BE2C (cell line): ENCODE results near the gene PIPOX.
A peak's percentile ranks its signal among the peaks of the same experiment; 100 is the strongest.

Experiments used
- DNase-seq: peaks from one replicate; pipeline ENCODE4 v3.0.0-alpha.2; 2020
- H3K27me3 ChIP-seq: fragments of 250-450 bp; sonication (Bioruptor Pico); 2 replicates; pipeline ENCODE4 v1.5.1; 2020; ENCODE audit warnings: mild to moderate bottlenecking
- H3K36me3 ChIP-seq: fragments of 250-450 bp; sonication (Bioruptor Pico); 2 replicates; pipeline ENCODE4 v1.5.1; 2020; ENCODE audit warnings: mild to moderate bottlenecking
- H3K4me1 ChIP-seq: fragments of 250-450 bp; sonication (Bioruptor Pico); 2 replicates; pipeline ENCODE4 v1.5.1; 2020
- H3K4me3 ChIP-seq: 2 replicates; pipeline ENCODE4 v1.5.1; 2011; ENCODE audit warnings: low read depth, low read length
- H3K9me3 ChIP-seq: fragments of 250-450 bp; sonication (Bioruptor Pico); 2 replicates; pipeline ENCODE4 v1.5.1; 2020
- TF ChIP-seq, protein P1 (sequence below): IDR thresholded peaks from 2 replicates; pipeline ENCODE4 v1.5.1; 2012; ENCODE audit warnings: mild to moderate bottlenecking, low read depth, low read length

PIPOX gene

DNA sequence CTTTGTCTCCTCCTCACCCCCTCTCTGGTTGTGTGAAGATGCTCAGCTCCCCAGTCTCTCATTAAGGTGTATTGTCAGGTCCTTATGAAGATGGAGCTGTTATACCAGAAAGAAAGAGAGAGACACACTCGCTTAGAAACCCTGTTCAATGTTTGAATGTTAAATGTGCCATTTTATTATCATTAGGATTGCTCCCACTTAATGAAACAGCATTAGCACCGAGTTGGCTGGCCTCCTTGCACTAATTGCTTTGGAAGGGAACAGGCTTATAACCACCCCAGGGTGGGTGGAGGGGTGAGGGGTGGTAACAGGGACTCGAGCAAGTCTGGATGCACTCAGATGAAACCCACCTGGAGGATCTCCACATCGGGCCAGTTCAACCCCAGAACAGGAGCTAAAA is 14.4 kb downstream of the PIPOX start:
- no peaks in the 10 kb centered on the region for H3K27me3 ChIP-seq
- H3K4me1 ChIP-seq = peaks cover 25% of the 10 kb centered on the region
- TF ChIP-seq, protein P1, sequence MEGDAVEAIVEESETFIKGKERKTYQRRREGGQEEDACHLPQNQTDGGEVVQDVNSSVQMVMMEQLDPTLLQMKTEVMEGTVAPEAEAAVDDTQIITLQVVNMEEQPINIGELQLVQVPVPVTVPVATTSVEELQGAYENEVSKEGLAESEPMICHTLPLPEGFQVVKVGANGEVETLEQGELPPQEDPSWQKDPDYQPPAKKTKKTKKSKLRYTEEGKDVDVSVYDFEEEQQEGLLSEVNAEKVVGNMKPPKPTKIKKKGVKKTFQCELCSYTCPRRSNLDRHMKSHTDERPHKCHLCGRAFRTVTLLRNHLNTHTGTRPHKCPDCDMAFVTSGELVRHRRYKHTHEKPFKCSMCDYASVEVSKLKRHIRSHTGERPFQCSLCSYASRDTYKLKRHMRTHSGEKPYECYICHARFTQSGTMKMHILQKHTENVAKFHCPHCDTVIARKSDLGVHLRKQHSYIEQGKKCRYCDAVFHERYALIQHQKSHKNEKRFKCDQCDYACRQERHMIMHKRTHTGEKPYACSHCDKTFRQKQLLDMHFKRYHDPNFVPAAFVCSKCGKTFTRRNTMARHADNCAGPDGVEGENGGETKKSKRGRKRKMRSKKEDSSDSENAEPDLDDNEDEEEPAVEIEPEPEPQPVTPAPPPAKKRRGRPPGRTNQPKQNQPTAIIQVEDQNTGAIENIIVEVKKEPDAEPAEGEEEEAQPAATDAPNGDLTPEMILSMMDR = no peak
- no peaks in the 10 kb centered on the region for H3K9me3 ChIP-seq
- H3K36me3 ChIP-seq = no peaks in the 10 kb centered on the region
- DNase-seq = no peak
- H3K4me3 ChIP-seq = no peak overlapping the region

DNA sequence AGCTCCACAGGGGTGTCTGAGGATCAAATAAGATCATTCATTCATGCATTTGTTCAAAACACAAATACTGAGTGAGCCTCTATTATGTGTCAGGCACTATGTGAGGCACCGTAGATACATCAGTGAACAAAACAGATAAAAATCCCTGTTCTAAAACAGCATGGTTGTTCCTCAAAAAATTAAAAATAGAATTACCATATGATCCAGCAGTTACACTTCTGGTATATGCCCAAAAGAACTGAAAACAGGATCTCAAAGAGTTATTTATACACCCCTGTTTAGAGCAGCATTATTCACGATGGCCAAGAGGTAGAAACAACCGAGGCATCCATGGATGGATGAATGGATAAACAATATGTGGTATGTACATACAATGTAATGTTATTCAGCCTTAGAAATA is 15.4 kb downstream of the PIPOX start:
- H3K4me1 ChIP-seq = peaks cover 25% of the 10 kb centered on the region
- H3K9me3 ChIP-seq = no peaks in the 10 kb centered on the region
- H3K27me3 ChIP-seq = no peaks in the 10 kb centered on the region
- H3K4me3 ChIP-seq = no peak overlapping the region
- TF ChIP-seq, protein P1 = no peak
- no peak for DNase-seq
- H3K36me3 ChIP-seq = no peaks in the 10 kb centered on the region

DNA sequence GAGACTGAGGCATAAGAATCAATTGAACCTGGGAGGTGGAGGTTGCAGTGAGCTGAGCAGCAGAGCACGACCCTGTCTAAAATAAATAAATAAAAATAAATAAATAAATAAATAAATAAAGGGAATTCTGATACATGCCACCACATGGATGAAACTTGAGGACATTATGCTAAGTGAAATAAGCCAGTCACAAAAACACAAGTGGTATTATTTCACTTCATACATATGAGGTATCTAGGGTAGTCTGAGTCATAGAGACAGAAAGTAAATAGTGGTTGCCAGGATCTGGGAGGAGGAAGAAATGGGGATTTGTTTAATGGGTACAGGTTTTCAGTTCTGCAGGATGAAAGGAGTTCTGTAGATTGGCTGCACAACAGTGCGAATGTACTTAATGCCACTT is 16.3 kb downstream of the PIPOX start:
- Histone ChIP-seq H3K27me3 (no peaks in the 10 kb centered on the region), H3K4me1 (peaks cover 25% of the 10 kb centered on the region), H3K36me3 (no peaks in the 10 kb centered on the region), H3K4me3 (no peak overlapping the region), H3K9me3 (no peaks in the 10 kb centered on the region)
- TF ChIP-seq, protein P1 = no peak
- DNase-seq = no peak

DNA sequence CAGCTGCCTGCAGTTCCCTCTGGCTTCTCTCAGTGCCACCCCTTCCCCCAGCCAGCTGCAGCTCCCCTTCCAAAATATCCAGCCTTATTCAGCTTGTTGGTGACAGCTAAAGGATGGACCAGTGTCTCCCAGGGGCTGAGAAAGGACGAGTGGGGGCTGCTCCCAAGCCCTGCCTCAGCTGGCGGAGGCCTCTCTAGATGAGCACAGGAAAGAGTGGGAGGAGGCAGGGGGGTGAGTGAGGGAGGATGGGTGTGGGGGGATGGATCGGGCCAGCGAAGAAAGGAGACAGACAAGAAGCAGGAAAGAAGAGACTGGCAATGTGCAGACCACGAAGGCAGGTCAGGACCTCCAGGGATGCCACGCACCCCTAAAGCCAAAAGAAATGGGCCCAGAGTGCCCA is 17.5 kb downstream of the PIPOX start:
- no peaks in the 10 kb centered on the region for H3K36me3 ChIP-seq
- no peak overlapping the region; the same call in 1 of the 2 replicates for H3K4me3 ChIP-seq
- TF ChIP-seq, protein P1 = no peak
- H3K4me1 ChIP-seq = peaks cover 18% of the 10 kb centered on the region
- H3K27me3 ChIP-seq = no peaks in the 10 kb centered on the region
- H3K9me3 ChIP-seq = no peaks in the 10 kb centered on the region
- peak; percentile 46 for DNase-seq

DNA sequence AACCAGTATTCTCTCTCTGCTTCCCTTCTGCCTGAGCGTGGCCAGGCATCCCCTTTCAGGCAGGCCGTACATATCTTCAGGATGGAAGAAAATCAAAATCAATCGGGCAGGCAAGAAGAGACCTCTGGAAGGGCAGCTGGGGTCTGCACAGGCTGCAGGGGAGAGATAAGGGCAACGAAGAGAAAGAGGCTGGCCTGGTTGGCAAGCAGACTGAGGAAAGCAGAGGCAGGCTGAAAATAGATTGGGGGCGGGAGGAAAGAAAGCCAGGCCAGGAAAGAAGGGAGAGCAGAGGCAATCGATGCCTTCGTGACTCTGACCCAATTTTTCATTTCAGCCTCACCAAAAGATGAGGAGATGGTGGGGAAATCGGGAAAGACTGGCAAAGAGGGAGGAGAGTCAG is 18.1 kb downstream of the PIPOX start:
- H3K4me3 ChIP-seq = no peak overlapping the region
- H3K9me3 ChIP-seq = no peaks in the 10 kb centered on the region
- DNase-seq = peak; percentile 73
- no peaks in the 10 kb centered on the region for H3K27me3 ChIP-seq
- no peaks in the 10 kb centered on the region for H3K36me3 ChIP-seq
- H3K4me1 ChIP-seq = peaks cover 23% of the 10 kb centered on the region
- TF ChIP-seq, protein P1 = no peak

DNA sequence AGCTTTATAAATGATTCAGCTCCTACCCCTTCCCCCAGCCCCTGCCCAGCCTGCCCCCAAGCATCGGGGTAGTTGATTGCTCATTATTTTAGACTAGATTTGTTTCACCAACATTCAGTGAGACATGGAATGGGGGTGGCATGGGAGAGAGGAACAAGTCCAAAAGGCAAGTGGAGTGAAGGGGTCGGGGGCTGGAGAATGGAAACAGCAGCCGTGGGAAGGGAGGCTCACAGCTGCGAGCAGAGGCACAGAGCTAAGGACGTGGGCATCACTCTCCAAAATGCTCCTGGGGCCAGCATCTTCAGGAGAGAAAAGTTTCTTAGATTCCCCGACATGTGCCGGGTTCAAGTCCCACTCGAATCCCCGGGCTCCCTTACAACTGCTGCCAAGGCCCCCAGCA is 19.3 kb downstream of the PIPOX start:
- no peak overlapping the region for H3K4me3 ChIP-seq
- TF ChIP-seq, protein P1 = no peak
- no peaks in the 10 kb centered on the region for H3K36me3 ChIP-seq
- H3K27me3 ChIP-seq = no peaks in the 10 kb centered on the region
- peaks cover 23% of the 10 kb centered on the region for H3K4me1 ChIP-seq
- no peak for DNase-seq
- H3K9me3 ChIP-seq = no peaks in the 10 kb centered on the region
